Measurements from ENCODE around the gene MAPK9.

Gene MAPK9

GRCh38 chr5:180287868-180288267 lies 4.0 kb downstream of the MAPK9 start:
- TF ChIP-seq EZH2phosphoT487 (IDR thresholded peaks at IDR 0.05; ENCODE audit: borderline replicate concordance, low read length), result no peak
- TF ChIP-seq CTCF (IDR thresholded peaks at IDR 0.05; ENCODE audit: low read depth, low read length, poor library complexity, severe bottlenecking), result no peak
- no peak overlapping the region for H3K4me2 ChIP-seq (ENCODE audit: low read length)
- peaks cover 9% of the 10 kb centered on the region for H3K4me1 ChIP-seq (ENCODE audit: control insufficient read depth, low read length)
- H3K9me3 ChIP-seq (ENCODE audit: control insufficient read depth, insufficient read depth, low read length), result no peaks in the 10 kb centered on the region
- H3K27ac ChIP-seq (ENCODE audit: low read depth, low read length), result no peak overlapping the region
- no peaks in the 10 kb centered on the region for H3K27me3 ChIP-seq (ENCODE audit: control insufficient read depth, low read length)
- no peak overlapping the region for H3K4me3 ChIP-seq (ENCODE audit: low read length)
- H3K79me2 ChIP-seq (ENCODE audit: control insufficient read depth, low read length), result peaks cover 70% of the 10 kb centered on the region
- no peaks in the 10 kb centered on the region for H3K9me2 ChIP-seq (replicated peaks; ENCODE audit: control insufficient read depth, low read length)
- H3K36me3 ChIP-seq (ENCODE audit: control insufficient read depth, low read length), result peaks cover 16% of the 10 kb centered on the region
- peaks cover 10% of the 10 kb centered on the region for H4K20me1 ChIP-seq (ENCODE audit: control insufficient read depth, insufficient read depth, low read depth, low read length)
- H3F3A ChIP-seq (ENCODE audit: control insufficient read depth, insufficient read depth), result no peaks in the 10 kb centered on the region

GRCh38 chr5:180287404-180287803 lies 4.5 kb downstream of the MAPK9 start:
- no peak for TF ChIP-seq EZH2phosphoT487 (IDR thresholded peaks at IDR 0.05; ENCODE audit: borderline replicate concordance, low read length)
- TF ChIP-seq CTCF (IDR thresholded peaks at IDR 0.05; ENCODE audit: low read depth, low read length, poor library complexity, severe bottlenecking), result no peak

GRCh38 chr5:180284149-180284548 lies 7.7 kb downstream of the MAPK9 start:
- no peak overlapping the region for H3K4me3 ChIP-seq (ENCODE audit: low read length)
- H3K79me2 ChIP-seq (ENCODE audit: control insufficient read depth, low read length), result peaks cover 47% of the 10 kb centered on the region
- peaks cover 49% of the 10 kb centered on the region for H3K36me3 ChIP-seq (ENCODE audit: control insufficient read depth, low read length)
- H3K27ac ChIP-seq (ENCODE audit: low read depth, low read length), result no peak overlapping the region
- no peaks in the 10 kb centered on the region for H3K4me1 ChIP-seq (ENCODE audit: control insufficient read depth, low read length)
- H3K9me2 ChIP-seq (replicated peaks; ENCODE audit: control insufficient read depth, low read length), result no peaks in the 10 kb centered on the region
- H3K9me3 ChIP-seq (ENCODE audit: control insufficient read depth, insufficient read depth, low read length), result no peaks in the 10 kb centered on the region
- H4K20me1 ChIP-seq (ENCODE audit: control insufficient read depth, insufficient read depth, low read depth, low read length), result no peaks in the 10 kb centered on the region; the same call in none of the 2 replicates
- no peaks in the 10 kb centered on the region for H3F3A ChIP-seq (ENCODE audit: control insufficient read depth, insufficient read depth)
- no peaks in the 10 kb centered on the region for H3K27me3 ChIP-seq (ENCODE audit: control insufficient read depth, low read length)
- TF ChIP-seq EZH2phosphoT487 (IDR thresholded peaks at IDR 0.05; ENCODE audit: borderline replicate concordance, low read length), result no peak
- no peak for TF ChIP-seq CTCF (IDR thresholded peaks at IDR 0.05; ENCODE audit: low read depth, low read length, poor library complexity, severe bottlenecking)
- no peak overlapping the region for H3K4me2 ChIP-seq (ENCODE audit: low read length)

More at GRCh38 chr5:180287404-180287803, 4.5 kb downstream of the MAPK9 start:
- H4K20me1 ChIP-seq (ENCODE audit: control insufficient read depth, insufficient read depth, low read depth, low read length), result peaks cover 10% of the 10 kb centered on the region
- peaks cover 66% of the 10 kb centered on the region for H3K79me2 ChIP-seq (ENCODE audit: control insufficient read depth, low read length)
- no peaks in the 10 kb centered on the region for H3K9me3 ChIP-seq (ENCODE audit: control insufficient read depth, insufficient read depth, low read length)
- H3K27ac ChIP-seq (ENCODE audit: low read depth, low read length), result no peak overlapping the region
- peaks cover 9% of the 10 kb centered on the region for H3K4me1 ChIP-seq (ENCODE audit: control insufficient read depth, low read length)
- H3K9me2 ChIP-seq (replicated peaks; ENCODE audit: control insufficient read depth, low read length), result no peaks in the 10 kb centered on the region
- H3K27me3 ChIP-seq (ENCODE audit: control insufficient read depth, low read length), result no peaks in the 10 kb centered on the region
- H3K4me3 ChIP-seq (ENCODE audit: low read length), result no peak overlapping the region
- peaks cover 20% of the 10 kb centered on the region for H3K36me3 ChIP-seq (ENCODE audit: control insufficient read depth, low read length)
- no peaks in the 10 kb centered on the region for H3F3A ChIP-seq (ENCODE audit: control insufficient read depth, insufficient read depth)
- H3K4me2 ChIP-seq (ENCODE audit: low read length), result no peak overlapping the region

Measured in DOHH2 (cell line).